GM18868 (cell line): ENCODE data around the gene SPACA4.
"Not testable (repeated sequence)": the region's sequence is repeated elsewhere in the genome, so short reads cannot be mapped to it uniquely, and the experiment has no call there.

ENCODE experiments used
- ATAC-seq: cut with Tn5 transposase; IDR thresholded peaks from one replicate; pipeline ENCODE4 v1.9.1; 2021; ENCODE audit warnings: mild to moderate bottlenecking, moderate library complexity; ENCODE audit not compliant: unreplicated experiment

The SPACA4 gene, protein sequence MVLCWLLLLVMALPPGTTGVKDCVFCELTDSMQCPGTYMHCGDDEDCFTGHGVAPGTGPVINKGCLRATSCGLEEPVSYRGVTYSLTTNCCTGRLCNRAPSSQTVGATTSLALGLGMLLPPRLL

DNA sequence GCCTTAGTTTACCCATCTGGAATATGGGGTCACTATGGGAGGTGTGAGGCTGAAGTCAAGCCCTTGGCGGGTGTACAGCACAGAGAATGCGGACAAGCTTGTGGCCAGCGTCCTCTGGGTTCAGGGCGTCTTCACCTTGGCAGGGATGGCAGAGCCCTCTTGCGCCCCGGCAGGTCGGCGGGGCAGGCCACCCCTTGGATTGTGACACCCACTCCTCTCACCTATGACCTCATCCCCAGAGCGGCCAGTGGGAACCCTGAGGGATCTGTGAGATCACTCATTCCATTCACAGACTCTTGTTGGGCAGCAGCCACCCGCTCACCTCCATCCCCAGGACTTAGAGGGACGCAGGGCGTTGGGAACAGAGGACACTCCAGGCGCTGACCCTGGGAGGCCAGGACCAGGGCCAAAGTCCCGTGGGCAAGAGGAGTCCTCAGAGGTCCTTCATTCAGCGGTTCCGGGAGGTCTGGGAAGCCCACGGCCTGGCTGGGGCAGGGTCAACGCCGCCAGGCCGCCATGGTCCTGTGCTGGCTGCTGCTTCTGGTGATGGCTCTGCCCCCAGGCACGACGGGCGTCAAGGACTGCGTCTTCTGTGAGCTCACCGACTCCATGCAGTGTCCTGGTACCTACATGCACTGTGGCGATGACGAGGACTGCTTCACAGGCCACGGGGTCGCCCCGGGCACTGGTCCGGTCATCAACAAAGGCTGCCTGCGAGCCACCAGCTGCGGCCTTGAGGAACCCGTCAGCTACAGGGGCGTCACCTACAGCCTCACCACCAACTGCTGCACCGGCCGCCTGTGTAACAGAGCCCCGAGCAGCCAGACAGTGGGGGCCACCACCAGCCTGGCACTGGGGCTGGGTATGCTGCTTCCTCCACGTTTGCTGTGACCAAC, at the start of gene SPACA4:
SPACA4 (plus strand) TSS at position 280 of the 896 bp plus-strand sequence; CDS start at position 517, 237 bp downstream.
- ATAC-seq = no peak

DNA sequence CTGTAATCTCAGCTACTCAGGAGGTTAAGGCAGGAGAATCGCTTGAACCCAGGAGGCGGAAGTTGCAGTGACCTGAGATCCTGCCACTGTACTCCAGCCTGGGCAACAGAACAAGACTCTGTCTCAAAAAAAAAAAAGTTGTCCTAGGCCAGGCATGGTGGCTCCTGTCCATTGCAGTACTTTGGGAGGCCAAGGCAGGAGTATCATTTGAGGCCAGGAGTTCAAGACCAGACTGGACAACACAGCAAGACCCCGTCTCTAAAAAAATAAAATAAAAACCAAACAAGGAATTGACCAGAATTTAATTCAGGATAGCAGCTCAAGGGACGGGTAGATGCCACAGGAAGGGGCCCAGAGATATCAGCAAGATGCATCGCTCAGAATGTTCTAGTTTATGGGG, 49.7 kb upstream of the SPACA4 start:
- no peak for ATAC-seq

DNA sequence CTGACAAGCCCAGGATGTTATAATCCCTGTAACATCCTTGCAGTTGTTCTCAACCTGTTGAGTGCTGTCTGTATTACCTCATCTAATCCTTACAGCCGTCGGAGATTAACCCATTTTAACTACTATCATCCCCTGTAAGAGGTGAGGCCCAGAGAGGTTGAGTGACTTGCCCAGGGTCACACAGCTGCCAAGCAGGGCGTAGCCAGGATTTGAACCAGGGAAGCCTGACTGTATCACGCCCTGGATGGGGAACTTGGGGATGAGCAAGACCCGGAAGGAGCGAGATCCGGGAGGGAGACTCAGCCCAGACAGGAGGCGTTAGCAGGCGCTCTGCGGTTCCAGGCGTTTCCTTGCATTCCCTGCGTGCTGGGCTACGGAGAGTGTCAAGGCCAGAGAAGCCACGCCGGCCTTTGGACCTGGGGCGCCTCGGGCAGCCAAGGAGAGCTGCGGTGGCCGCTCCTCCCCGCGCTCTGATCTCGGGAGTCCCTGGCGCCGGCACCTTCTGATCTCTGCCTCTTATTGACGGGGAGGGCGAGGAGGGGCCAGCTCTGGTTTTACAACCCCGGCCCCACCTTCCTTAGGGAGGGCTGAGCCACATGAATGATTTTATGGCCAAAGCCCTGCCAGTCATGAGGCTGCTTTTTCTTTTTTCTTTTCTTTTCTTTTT, 48.4 kb upstream of the SPACA4 start:
- ATAC-seq = no peak

DNA sequence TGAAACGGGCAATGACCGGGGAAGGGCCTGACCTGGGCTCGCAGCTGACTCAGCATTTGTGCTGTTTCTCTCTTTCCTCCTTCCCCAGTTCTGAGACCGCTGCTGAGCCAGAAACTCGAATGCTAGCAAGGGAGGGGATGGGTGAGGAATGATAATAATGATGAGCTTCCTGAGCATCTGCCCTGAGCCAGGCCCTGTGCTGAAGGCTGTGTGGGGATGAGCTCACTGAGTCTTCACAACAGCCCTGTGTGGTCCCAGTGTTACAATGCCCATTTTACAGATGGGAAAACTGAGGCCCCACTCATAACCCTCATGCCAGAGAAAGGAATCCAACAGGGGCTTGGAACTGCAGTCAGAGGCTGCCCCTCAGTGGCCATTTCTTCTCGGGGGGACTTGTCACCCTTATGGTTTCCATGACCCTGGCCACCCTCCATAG, 46.4 kb upstream of the SPACA4 start:
- no peak for ATAC-seq

DNA sequence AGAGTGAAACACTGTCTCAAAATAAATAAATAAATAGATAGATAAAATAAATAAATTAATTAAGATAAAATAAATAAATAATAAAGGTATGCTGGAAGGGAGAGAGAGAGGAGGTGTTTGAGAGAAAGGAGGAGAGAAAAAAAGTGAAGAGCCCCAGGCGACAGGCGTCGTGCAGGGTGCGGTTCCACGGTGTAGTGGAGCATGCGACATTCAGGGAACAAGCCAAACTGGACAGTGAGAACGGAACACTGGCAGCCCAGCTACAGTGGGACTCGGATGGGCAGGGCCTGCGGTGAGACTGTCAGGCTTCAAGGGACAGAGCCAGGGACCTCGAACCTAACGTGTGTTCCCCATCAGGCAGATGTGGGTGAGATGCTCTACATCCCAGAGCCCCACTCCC, 45.1 kb upstream of the SPACA4 start:
- no peak for ATAC-seq

DNA sequence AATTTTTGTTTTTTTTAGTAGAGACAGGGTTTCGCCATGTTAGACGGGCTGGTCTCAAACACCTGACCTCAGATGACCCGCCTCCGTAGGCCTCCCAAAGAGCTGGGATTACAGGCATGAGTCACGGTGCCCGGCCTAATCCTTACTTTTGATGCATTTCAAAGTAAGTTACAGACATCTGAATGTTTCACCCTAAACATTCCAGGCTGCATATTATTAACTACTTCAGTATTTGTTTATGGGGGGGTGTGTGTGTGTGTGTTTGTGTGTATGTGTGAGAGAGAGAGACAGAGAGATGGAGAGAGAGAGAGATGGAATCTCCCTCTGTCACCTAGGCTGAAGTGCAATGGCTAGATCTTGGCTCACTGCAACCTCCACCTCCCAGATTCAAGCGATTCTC, 41.5 kb upstream of the SPACA4 start:
- no peak for ATAC-seq

DNA sequence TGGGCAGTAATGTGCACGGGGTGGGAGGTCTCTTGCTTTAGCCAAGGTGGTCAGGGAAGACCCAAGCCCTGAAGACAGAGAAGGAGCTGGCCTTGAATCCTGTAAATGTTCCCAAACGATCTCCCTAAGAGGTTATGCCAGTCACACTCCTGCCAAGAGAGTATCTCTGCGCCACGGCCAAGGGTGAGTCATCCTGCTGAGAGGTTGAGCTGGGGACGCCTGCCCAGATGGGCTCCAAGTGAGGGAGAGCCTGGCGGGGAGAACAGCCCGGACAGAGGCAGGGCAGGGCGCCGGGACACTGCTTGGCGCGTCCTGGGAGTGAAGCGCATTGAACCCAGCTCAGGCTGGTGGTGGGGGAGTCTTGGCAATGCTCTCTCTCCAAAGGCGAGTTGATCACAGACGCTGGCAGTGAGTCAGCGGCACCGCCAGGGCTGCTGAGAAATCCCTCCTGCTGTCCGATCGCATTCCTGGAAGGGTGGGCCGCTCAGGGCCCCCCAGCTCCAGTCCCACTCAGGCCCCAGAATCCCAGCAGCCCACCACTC, 38.1 kb upstream of the SPACA4 start:
- ATAC-seq = no peak

DNA sequence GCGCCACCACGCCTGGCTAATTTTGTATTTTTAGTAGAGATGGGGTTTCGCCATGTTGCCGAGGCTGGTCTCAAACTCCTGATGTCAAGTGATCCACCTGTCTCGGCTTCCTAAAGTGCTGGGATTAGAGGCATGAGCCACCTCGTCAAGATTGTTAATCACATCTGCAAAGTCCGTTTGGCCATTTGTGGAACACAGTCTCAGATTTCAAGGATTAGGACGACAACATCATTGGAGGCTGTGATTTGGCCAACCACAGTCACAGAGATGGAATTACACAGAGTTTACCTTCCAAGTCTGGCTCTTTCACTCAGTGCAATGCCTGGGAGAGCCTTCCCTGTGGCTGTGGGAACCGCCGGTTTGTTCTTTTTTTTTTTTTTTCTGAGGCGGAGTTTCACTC, 36.7 kb upstream of the SPACA4 start:
- no peak for ATAC-seq

DNA sequence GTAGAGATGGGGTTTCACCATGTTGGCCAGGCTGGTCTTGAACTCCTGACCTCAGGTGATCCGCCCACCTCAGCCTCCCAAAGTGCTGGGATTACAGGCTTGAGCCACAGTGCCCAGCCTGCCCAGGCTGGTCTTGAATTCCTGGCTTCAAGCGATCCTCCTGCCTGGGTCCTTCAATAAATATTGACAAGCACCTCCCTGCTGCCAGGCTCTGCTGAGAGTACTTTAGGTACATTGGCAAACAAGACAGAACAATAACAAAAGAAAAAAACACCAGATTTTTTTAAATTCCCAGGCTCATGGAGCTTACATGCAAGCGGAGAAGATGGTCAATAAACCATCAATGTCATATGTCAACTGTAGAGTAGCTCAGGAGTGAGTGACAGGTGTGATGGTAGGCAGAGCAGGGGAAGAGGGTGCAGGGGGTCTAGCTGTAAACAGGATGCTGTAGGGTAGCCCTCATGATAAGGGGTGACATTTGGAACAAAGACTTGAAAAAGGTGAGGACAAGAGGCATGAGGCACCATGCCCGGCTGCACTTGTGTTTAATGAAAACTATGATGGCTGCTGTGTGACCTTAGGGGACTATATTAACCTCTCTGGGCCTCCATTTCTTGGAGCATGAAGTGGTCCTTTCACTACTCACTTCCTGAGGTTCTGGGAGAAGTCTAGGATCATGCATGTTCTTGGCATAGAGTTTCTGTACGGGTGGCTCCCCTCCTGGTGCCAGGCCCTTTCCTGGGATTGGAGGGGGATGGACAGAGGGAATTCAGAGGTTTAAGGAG, 35.0 kb upstream of the SPACA4 start:
- ATAC-seq = no peak

DNA sequence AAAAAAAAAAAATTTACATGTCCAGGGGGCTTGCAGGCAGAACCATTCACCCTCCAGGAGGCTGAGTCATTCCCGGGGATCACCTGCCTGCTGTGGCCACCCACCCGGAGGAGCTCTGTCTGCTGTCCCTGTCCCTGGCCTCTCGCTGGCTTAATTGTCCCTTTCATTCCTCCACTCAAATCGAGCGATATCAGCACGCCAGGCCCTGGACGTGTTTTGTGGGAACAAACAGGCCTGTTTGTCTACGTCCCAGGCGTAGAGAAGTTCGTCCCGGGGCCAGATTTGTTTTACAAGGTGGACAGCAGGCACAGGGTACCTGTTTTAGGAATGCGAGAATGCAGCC, 33.4 kb upstream of the SPACA4 start:
- ATAC-seq = no peak

DNA sequence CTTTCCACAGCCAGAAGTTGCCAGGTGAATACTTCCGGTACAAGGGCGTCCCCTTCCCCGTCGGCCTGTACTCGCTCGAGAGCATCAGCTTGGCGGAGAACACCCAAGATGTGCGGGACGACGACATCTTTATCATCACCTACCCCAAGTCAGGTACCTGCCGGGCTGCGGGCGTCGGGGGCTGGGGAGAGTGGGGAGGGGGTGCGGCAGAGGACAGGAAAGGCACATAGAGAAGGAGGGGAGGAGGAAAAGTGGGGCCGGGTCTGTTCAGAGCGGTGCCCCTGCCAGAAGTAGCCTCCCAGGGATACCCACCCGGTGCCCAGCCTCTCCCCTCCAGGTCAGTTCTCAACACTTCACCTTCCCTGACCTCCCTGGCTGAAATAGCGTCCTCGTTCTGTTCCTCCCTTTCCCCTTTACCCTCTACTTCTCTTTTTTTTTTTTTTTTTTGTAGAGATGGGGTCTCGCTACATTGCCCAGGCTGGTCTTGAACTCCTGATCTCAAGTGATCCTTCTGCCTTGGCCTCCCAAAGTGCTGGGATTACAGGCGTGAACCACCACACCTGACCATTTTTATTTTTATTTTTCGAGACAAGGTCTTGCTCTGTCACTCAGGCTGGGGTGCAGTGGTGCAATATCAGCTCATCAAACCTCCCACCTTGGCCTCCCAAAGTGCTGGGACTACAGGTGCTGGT, 30.5 kb upstream of the SPACA4 start:
- ATAC-seq = no peak

DNA sequence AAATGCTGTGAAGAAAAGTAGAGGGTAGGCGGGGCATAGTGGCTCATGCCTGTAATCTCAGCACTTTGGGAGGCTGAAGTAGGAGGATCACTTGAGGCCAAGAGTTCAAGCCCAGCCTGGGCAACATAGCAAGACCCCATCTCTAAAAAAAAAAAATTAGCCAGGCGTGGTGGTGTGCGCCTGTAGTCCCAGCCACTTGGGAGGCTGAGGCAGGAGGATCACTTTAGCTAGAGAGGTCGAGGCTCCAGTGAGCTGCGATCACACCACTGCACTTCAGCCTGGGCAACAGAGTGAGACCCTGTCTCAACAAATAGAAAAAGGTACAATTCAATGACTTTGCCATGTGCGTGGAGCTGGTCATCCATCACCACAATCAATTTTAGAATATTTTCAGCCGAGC, 28.6 kb upstream of the SPACA4 start:
- not testable (repeated sequence) for ATAC-seq

DNA sequence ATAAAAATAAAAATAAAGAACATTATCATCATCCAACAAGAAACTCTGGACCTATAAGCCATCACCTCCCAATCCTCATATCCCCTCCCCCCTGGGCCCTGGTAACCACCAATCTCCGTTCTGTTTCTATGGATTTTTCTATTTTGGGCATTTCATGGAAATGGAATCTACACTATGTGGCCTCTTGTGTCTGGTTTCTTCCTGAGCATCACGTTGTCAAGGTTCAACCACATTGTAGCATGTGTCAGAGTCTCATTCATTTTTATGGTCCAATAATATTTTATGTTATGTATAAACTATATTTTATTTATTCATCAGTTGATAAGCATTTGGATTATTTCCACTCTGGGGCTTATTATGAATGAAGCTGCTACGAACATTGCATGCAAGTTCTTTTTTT, 27.7 kb upstream of the SPACA4 start:
- ATAC-seq = no peak

DNA sequence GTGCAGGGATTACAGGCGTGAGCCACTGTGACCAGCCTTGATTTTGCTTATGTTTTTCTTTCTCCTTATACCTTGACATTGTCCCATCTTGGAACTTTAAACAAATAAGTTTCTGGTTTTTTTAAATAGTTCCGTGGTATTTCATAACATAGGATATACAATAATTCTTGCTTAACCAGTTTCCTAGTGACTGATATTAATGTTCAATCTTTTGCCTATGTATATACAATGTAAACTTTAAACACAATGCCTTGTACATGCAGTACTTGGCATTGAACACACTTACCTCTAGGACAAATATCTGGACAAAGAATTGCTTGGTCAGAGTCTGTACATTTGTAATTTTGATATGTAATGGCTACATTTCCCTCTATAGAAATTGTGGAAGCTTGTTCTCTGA, 24.4 kb upstream of the SPACA4 start:
- ATAC-seq = no peak

DNA sequence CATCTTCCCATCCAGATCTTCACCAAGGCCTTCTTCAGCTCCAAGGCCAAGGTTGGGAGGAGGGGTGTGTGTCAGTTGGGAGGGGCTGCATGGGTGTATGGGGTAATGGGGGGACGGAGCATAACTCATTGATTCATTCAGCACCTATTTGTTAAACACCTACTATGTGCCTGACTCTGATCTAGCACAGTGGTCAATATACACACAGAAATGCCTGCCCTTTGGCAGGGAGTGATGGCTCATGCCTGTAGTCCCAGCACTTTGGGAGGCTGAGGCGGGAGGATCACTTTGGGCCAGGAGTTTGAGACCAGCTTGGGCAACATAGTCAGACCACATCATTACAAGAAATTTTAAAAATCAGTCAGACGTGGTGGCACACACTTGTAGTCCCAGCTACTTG, 19.2 kb upstream of the SPACA4 start:
- no peak for ATAC-seq

DNA sequence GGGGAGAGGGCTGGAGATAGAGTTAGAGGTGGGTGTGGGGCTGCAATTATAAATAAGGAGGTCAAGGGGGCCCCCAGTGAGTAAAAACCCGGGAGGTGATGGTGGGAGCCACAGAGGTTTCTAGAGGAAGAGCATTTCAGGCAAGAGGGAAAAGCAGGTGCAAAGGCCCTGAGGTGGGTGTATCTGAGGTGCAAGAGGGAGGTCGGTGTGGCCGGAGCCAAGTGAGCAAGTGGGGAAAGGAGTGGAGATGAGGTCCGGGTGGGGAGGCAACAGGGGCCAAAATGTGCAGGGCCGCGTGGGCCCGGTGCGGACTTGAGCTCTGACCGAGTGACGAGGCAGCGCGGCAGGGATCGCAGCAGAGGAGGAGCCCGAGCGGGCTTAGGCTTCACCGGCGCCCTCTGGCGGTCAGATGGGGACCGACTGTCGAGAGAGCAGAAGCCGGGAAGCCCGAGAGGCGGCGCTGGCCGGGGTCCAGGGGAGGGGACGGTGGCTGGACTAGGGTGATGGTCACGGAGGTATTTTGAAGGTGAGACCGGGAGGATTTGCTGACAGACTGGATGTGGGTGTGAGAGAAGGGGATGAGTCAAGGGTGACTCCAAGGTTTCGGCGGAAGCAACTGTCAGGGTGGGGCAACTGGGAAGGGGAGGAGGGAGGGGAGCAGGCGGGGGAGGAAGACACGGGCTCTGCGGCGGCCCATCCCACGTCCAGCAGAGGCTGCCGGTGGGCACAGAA, 17.7 kb upstream of the SPACA4 start:
- no peak for ATAC-seq

DNA sequence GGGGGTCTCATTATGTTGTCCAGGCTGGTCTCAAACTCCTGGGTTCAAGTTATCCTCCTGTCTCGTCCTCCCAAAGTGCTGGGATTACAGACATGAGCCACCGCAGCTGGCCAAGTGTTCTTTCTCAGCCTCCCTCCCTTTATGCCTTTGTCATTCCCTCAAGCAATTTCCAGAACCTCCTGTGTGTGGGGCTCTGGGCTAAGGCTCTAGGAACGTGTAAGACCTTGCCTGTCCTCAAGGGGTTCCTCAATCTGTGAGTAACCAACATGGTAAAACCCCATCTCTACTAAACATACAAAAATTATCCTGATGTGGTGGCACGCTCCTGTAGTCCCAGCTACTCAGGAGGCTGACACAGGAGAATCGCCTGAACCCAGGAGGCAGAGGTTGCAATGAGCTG, 15.5 kb upstream of the SPACA4 start:
- ATAC-seq = no peak

DNA sequence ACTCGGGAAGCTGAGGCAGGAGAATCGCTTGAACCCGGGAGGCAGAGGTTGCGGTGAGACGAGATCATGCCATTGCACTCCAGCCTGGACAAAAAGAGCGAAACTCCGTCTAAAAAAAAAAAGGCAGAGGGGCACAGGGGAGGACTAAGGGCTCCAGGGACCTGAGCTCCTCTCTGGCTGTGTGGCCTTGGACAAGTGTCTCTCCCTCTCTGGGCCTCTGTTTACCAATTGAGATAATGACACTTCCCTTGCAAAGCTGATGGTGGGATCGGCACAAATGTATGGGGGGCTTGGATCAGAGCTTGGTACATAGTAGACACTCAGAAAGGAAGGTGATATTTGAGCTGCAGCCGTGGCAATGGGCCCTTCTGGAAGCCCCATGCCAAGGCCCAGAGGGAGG, 11.4 kb upstream of the SPACA4 start:
- no peak for ATAC-seq

DNA sequence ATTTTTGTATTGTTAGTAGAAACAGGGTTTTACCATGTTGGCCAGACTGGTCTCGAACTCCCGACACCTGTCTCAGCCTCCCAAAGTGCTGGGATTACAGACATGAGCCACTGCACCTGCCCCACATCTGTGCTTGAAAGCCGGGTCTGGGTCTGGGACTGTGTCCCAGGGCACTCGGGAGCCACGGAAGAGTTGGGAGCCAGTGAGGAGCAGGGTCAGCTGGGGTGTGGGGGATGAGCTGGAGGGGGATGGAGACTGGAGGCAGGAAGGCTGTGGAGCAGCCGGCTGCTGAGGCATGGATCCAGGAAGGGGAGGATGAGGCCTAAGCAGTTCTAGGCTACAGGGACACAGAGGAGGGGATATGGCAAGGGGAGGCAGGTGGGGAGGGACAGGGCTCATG, 10.7 kb upstream of the SPACA4 start:
- ATAC-seq = no peak

DNA sequence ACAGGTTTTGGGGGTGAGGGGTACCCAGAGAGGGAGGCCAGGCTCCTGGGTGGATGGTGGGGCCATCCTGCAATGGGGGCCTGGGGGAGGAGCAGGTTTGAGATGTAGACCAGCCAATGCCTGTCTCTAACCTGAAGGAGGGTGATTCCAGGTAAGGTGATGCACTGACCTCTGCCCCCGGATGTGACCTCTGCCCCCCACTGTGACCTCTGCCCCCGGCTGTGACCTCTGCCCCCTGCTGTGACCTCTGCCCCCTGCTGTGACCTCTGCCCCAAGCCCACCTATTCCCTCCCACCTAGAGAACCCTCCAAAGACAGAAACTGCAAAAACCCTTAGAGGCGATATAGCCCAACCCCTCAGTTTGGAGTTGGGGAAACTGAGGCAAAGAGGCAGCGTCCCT, 10.3 kb upstream of the SPACA4 start:
- ATAC-seq = no peak
